GM21367 (cell line): ENCODE measurements around the gene CHD3.

Source experiments
- ATAC-seq: cut with Tn5 transposase; IDR thresholded peaks from one replicate; pipeline ENCODE4 v1.9.1; 2021; ENCODE audit not compliant: unreplicated experiment

Gene CHD3

DNA sequence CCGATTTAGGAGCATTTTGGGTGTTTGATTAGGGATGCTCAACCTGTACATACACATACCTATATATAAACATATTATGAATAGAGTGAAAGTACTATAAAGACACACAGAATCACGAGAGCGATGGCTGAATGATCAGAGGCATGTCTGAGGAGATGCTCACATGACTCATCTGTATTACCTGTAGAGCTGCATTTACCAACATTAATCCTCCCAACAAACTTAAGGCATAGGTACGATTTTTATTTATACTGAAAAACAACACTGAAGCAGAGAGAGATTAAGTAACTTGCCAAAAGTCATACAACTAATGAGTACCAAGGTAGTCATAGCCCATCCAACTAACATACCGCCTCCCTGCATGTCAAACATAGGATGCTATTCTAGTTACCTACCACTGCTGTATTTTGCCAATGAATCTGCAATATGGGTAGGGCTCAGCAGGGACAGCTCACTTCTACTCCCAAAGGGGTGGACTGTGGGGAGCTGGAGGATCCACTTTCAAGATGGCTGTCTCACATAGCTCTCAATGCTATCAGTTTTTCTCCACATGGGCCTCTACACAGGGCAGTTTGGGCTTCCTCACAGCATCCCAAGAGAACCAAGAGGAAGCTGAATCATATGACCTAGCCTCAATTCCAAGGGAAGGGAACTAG is 23.5 kb upstream of the CHD3 start:
- ATAC-seq, result no peak

DNA sequence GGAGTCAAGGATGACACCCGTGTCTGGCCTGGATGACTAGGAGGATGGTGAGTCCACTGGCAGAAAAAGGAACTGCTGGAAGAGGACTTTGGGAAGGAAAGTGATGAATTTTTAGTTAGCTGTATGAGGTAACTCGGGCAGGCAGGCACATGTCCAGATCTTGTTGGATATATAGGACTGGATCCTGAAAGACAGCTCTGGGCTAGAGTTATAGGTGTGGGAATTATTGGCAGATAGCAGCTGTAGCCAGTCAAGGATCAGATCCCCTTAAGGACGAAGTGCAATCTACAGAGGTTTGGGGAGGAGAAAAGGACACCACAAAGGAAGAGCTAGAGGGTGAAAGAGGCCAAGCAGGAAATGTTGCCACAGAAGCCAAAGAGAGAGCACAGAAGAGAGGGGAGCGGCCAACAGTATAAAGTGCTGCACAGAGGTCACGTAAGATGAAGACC is 20.7 kb upstream of the CHD3 start:
- ATAC-seq, result no peak

GRCh38 chr17:7873051-7873450 is 15.5 kb upstream of the CHD3 start:
- no peak for ATAC-seq

- ATAC-seq, result no peak
These were observed 12.7 kb upstream of the CHD3 start for GRCh38 chr17:7875804-7876370.

GRCh38 chr17:7878234-7878633 is 10.4 kb upstream of the CHD3 start:
- ATAC-seq, result no peak

DNA sequence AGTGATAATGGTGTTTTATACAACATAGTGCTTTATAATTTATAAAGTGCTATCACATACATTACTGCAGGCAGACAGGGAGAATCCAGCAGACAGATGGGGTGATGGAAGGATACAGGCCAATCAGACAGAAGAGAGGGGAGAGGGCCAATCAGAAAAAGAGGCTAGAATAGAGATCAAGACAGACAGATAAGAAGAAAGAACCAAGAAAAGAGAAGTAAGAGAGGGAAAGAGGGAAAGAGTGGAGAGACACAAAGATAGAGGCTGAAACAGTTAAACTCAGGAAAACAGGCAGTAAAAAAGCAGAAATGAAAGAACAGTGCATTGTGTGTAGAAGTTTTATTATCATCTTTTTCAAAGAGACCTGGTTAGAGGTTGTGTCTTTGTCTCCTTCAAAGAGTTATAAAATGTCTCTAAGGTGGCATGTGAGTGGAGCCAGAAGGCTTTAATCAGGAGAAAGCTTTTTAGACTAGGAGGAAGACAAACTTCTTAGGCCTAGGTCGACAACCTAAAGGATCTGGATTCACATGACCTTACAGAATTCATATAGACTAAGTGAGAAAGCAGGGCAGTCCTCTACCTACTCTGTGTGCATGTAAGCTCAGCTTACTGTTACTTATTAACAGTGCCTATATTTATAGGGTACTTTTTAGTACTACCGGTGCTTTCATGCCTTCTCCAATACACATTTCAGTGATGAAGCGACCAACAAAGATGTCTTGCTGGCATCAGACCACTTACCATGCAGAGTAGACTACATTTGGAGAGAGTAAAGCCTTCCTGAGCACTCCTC is 8.3 kb upstream of the CHD3 start:
- no peak for ATAC-seq

- no peak for ATAC-seq
These were observed 7.1 kb upstream of the CHD3 start for GRCh38 chr17:7881276-7882054.

DNA sequence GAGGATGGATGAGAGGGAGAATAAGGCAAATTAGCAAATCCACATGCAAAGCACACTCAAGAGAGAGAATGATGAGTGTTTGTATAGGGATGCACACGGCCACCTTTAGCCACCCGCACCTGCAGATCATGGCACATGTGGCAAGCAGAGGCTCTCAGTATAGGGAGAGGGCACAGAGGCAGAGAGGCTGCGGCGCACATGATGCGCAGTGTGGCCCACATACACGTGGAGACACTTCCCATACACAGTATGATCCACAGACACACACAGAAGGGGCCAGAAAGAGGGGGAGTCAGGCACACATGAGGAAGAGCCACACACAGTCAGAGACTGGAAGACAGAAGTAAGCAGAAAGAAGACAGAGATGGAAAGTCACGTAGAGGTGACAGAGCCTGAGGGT is 6.5 kb upstream of the CHD3 start:
- ATAC-seq, result no peak

- no peak for ATAC-seq
These were observed 6.0 kb upstream of the CHD3 start for GRCh38 chr17:7882629-7883028.

GRCh38 chr17:7883781-7884386 is 4.7 kb upstream of the CHD3 start:
- ATAC-seq, result no peak

DNA sequence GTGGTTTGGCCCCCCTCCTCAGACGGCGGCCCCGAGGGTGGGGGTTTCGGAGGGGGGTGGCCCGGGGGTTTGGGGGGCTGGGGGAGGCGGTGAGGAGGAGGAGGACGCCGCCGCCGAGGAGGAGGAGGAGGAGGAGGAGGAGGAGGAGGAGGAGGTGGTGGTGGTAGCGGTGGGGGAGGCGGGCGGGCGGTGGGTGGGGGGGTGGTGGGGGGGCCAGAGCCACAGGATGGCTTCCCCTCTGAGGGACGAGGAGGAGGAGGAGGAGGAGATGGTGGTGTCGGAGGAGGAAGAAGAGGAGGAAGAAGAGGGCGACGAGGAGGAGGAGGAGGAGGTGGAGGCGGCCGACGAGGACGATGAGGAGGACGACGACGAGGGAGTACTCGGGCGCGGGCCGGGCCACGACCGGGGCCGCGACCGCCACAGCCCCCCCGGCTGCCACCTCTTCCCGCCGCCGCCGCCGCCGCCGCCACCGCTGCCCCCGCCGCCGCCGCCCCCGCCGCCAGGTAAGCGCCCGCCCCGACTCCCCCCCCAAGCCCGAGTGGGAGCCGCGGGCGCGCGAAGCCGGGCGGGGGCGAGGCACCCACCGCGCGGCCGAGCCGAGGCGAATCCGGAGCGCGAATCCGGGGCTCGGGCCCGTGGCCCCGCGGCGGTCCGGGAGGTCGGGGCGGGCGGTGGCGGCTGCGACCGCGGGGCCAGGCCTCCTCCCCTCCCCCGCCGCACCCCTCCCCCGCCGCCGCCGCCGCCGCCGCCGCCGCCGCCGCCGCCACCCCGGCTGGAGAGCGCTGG is 3.8 kb upstream of the CHD3 start:
- no peak for ATAC-seq

GRCh38 chr17:7885367-7886226 is 3.0 kb upstream of the CHD3 start:
- no peak for ATAC-seq

- ATAC-seq, result no peak
These were observed 2.2 kb upstream of the CHD3 start for GRCh38 chr17:7886227-7887037.

- no peak for ATAC-seq
These were observed 1.5 kb upstream of the CHD3 start for GRCh38 chr17:7887038-7887481.

- no peak for ATAC-seq
These were observed 956 bp upstream of the CHD3 start for GRCh38 chr17:7887482-7888183.

DNA sequence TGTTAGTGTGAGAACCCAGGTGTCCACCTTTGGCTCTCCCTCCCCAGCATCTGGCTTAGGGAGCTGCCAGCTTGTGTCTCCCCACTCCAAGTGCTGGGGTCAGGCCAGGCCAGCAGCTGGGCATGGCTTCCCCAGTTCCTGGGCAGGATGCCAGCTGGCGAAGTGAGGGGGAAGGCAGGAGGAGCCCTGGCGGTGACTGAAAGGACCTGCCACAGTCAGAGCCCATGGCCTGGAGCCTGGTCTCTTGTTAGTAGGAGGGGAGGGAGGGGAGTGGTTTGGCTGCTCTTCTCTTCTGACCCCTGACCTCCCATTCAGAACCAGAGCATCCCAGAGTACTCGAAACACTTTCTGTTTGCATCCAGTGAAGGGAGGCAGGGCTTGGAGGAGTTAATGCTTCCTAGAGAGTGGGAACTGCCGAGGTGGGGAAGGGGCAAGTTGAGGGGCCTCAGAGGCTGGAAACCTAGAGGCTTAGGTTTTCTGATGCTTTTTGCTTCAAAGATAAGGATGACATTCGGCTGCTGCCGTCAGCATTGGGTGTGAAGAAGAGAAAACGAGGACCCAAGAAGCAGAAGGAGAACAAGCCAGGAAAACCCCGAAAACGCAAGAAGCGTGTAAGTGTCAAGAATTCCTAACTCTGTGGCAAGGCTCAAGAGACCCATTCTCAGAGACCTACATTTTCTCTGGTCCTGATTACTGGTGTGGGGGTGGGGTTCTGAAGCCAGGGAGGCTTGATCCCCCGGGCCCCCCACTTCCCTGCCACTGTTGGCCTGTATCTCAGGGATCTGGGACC is 772 bp downstream of the CHD3 start:
- no peak for ATAC-seq
